HEK293 (cell line): ENCODE data around the gene CDC42BPA.

Experiments used
- CTCF ChIA-PET: fragments of 350-600 bp; formaldehyde crosslinking; extraction: SDS; loops from one replicate; lab custom pipeline; 2021; ENCODE audit warnings: antibody characterized with exemption; lab: Yijun Ruan, JAX
- POLR2A ChIA-PET: fragments of 300-600 bp; formaldehyde crosslinking; extraction: SDS; loops from one replicate; lab custom pipeline; 2020; ENCODE audit warnings: antibody characterized with exemption, inconsistent platforms; lab: Yijun Ruan, JAX
- H3K27ac ChIP-seq: fragments of 200-500 bp; sonication (Bioruptor generic); 2 replicates; pipeline ENCODE4 v1.5.1; 2014; ENCODE audit warnings: low read depth, low read length, control low read depth, inconsistent platforms; ENCODE audit errors: extremely low read depth
- H3K36me3 ChIP-seq, 2 experiments: fragments of 200-500 bp in 1 of 2; sonication (Bioruptor generic) in 1 of 2; 1 replicate in 1 of 2; 2 replicates in 1 of 2; pipeline ENCODE4 v1.5.1; 2014 to 2017; ENCODE audit warnings: inconsistent platforms in 2 of 2, low read length in 2 of 2; ENCODE audit not compliant: control insufficient read depth in 2 of 2, insufficient read depth in 1 of 2
- H3K4me1 ChIP-seq: fragments of 200-500 bp; sonication (Bioruptor generic); 2 replicates; pipeline ENCODE4 v1.5.1; 2014; ENCODE audit warnings: mild to moderate bottlenecking, low read length, inconsistent platforms; ENCODE audit not compliant: control insufficient read depth, insufficient read depth
- H3K4me3 ChIP-seq: 2 replicates; pipeline ENCODE4 v1.5.1; 2011; ENCODE audit warnings: low read depth, mild to moderate bottlenecking, control low read depth, low read length, moderate library complexity
- H3K9me3 ChIP-seq: fragments of 200-500 bp; sonication (Bioruptor generic); 2 replicates; pipeline ENCODE4 v1.5.1; 2014; ENCODE audit warnings: low read depth, low read length, inconsistent platforms; ENCODE audit not compliant: control insufficient read depth, insufficient read depth
- KLF16 ChIP-seq: fragments of 450-650 bp; formaldehyde crosslinking; IDR thresholded peaks from 2 replicates; pipeline ENCODE4 v1.5.1; 2017; ENCODE audit warnings: missing biosample characterization, missing genetic modification characterization
- KLF8 ChIP-seq: fragments of 450-650 bp; formaldehyde crosslinking; IDR thresholded peaks from 2 replicates; pipeline ENCODE4 v1.5.1; 2016; ENCODE audit warnings: missing biosample characterization, missing genetic modification characterization
- YY2 ChIP-seq: fragments of 450-650 bp; formaldehyde crosslinking; IDR thresholded peaks from 2 replicates; pipeline ENCODE4 v1.5.1; 2016; ENCODE audit warnings: missing biosample characterization, missing genetic modification characterization
- ZNF37A ChIP-seq: fragments of 450-650 bp; IDR thresholded peaks from 2 replicates; pipeline ENCODE4 v1.5.1; 2018; ENCODE audit warnings: missing biosample characterization, missing genetic modification characterization
- ZNF404 ChIP-seq: fragments of 450-650 bp; formaldehyde crosslinking; IDR thresholded peaks from 2 replicates; pipeline ENCODE4 v1.5.1; 2017; ENCODE audit warnings: missing biosample characterization, missing genetic modification characterization
- ZNF423 ChIP-seq: fragments of 450-650 bp; formaldehyde crosslinking; IDR thresholded peaks from 2 replicates; pipeline ENCODE4 v1.5.1; 2016; ENCODE audit warnings: missing biosample characterization, missing genetic modification characterization
- ZNF426 ChIP-seq: fragments of 450-650 bp; formaldehyde crosslinking; IDR thresholded peaks from 2 replicates; pipeline ENCODE4 v1.5.1; 2017; ENCODE audit warnings: missing biosample characterization, missing genetic modification characterization, mild to moderate bottlenecking, inconsistent platforms, moderate library complexity
- ZNF596 ChIP-seq: fragments of 450-650 bp; IDR thresholded peaks from 2 replicates; pipeline ENCODE4 v1.5.0; 2018; ENCODE audit warnings: missing biosample characterization, mild to moderate bottlenecking, missing genetic modification characterization, moderate library complexity
- ZNF624 ChIP-seq: fragments of 450-650 bp; formaldehyde crosslinking; IDR thresholded peaks from 2 replicates; pipeline ENCODE4 v1.5.1; 2017; ENCODE audit warnings: missing biosample characterization, missing genetic modification characterization
- ZNF701 ChIP-seq: fragments of 450-650 bp; formaldehyde crosslinking; IDR thresholded peaks from 2 replicates; pipeline ENCODE4 v1.5.1; 2016; ENCODE audit warnings: missing biosample characterization, missing genetic modification characterization
- ZNF707 ChIP-seq: fragments of 450-650 bp; formaldehyde crosslinking; IDR thresholded peaks from 2 replicates; pipeline ENCODE4 v1.5.1; 2016; ENCODE audit warnings: missing biosample characterization, missing genetic modification characterization
- ZNF76 ChIP-seq: fragments of 450-650 bp; formaldehyde crosslinking; IDR thresholded peaks from 2 replicates; pipeline ENCODE4; 2016; ENCODE audit warnings: low read depth, missing biosample characterization, missing genetic modification characterization, borderline replicate concordance
- ZNF777 ChIP-seq: fragments of 450-650 bp; formaldehyde crosslinking; IDR thresholded peaks from 2 replicates; pipeline ENCODE4 v1.5.1; 2017; ENCODE audit warnings: missing biosample characterization, missing genetic modification characterization, borderline replicate concordance
- ZNF843 ChIP-seq: fragments of 450-650 bp; formaldehyde crosslinking; IDR thresholded peaks from 2 replicates; pipeline ENCODE4 v1.5.1; 2016; ENCODE audit warnings: missing biosample characterization, missing genetic modification characterization
- TF ChIP-seq, protein P1 (sequence below): fragments of 450-650 bp; formaldehyde crosslinking; IDR thresholded peaks from 2 replicates; pipeline ENCODE4 v1.5.1; 2017; ENCODE audit warnings: missing biosample characterization, missing genetic modification characterization
- TF ChIP-seq, protein P2 (sequence below): fragments of 450-650 bp; formaldehyde crosslinking; IDR thresholded peaks from 2 replicates; pipeline ENCODE4 v1.5.1; 2016; ENCODE audit warnings: missing biosample characterization, missing genetic modification characterization
- TF ChIP-seq, protein P3 (sequence below): fragments of 450-650 bp; formaldehyde crosslinking; IDR thresholded peaks from 2 replicates; pipeline ENCODE4 v1.5.0; 2017; ENCODE audit warnings: missing biosample characterization, missing genetic modification characterization, borderline replicate concordance
- TF ChIP-seq, protein P4 (sequence below): fragments of 450-650 bp; formaldehyde crosslinking; IDR thresholded peaks from 2 replicates; pipeline ENCODE4 v1.5.1; 2016; ENCODE audit warnings: missing biosample characterization, missing genetic modification characterization

CDC42BPA gene

DNA sequence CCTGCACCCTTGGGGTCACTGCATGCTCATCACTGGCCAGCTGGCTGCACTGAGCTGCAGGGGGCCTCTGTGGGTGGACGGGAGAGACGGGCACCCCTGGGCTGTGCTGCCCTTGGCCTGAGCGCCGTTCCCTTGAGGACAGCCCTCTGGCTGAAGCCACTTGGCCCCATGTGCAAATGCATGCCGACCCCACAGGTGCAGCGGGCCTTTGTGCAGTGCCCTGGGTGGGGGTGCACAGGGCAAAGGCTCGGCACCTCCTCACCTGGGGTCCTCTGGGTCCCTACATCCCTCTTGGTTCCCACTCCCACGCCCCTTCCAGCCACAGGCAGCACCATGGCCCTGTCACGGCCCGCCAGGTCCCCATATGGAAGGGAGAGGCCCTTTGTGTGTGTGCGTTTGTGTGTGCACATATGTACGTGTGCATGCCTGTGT is 336.9 kb downstream of the CDC42BPA start:
- CTCF ChIA-PET, result no interaction called here
- no peak overlapping the region for H3K27ac ChIP-seq
- no peaks in the 10 kb centered on the region for H3K9me3 ChIP-seq
- H3K4me1 ChIP-seq, result no peaks in the 10 kb centered on the region
- H3K4me3 ChIP-seq, result no peak overlapping the region
- POLR2A ChIA-PET, result no interaction called here
- TF ChIP-seq KLF16 (no peak), ZNF843 (tag by site-specific recombination) (no peak), ZNF37A (no peak)
- TF ChIP-seq, protein P1, sequence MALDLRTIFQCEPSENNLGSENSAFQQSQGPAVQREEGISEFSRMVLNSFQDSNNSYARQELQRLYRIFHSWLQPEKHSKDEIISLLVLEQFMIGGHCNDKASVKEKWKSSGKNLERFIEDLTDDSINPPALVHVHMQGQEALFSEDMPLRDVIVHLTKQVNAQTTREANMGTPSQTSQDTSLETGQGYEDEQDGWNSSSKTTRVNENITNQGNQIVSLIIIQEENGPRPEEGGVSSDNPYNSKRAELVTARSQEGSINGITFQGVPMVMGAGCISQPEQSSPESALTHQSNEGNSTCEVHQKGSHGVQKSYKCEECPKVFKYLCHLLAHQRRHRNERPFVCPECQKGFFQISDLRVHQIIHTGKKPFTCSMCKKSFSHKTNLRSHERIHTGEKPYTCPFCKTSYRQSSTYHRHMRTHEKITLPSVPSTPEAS (tag by site-specific recombination), result 0 out of 2 replicates have a peak, but pooled peaks have one; percentile 39
- H3K36me3 ChIP-seq, result peaks cover 12 to 48% of the 10 kb centered on the region in 2 experiments; a peak in 2 of 3 replicates

DNA sequence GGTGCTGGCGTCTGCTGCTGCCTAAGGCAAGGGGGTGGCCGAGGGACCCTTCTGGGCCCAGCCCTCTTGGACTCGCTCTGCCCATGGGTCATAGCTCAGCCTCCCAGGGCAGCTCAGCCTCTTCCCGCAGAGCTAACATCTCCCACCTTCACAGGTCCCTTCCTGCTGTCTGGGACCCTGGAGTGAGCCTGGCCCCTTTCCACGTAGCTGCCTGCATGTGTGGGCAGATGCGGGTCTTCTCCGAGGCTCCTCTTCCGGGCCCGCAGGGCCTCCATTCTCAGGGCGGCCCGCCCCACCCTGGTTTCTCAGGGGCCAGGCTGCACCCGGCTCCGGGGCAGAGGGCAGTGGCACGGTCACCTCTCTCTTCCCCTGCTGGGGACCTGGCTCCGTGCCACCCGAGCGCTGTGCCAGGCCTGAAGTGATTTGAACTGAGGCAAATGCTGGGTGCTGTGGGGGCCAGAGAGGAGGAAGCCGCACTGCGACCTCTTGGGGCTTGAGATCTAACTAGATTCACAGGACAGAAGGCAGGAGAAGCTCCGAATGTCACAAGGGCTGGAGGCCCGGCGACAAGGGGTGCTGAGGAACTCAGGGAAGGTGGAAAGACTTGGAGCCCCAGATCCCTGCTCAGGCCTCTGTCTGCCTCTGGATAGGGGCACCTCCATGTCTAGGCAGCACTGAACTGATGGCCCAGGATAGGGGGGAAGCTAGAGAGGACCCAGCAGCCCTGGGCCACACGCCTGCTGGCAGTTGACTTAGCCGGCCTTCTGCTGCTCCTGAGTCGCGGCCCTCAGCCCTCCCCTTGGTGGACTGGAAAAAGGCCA is 337.5 kb downstream of the CDC42BPA start:
- Histone ChIP-seq H3K9me3 (no peaks in the 10 kb centered on the region), H3K4me1 (no peaks in the 10 kb centered on the region), H3K27ac (no peak overlapping the region), H3K4me3 (no peak overlapping the region), H3K36me3 (peaks cover 12 to 42% of the 10 kb centered on the region in 2 experiments; a peak in 2 of 3 replicates)
- POLR2A ChIA-PET, result no interaction called here
- no peak for TF ChIP-seq ZNF707 (tag by site-specific recombination)
- no peak for TF ChIP-seq ZNF624
- TF ChIP-seq ZNF777, result no peak
- no peak for TF ChIP-seq ZNF423 (tag by site-specific recombination)
- TF ChIP-seq, protein P2, sequence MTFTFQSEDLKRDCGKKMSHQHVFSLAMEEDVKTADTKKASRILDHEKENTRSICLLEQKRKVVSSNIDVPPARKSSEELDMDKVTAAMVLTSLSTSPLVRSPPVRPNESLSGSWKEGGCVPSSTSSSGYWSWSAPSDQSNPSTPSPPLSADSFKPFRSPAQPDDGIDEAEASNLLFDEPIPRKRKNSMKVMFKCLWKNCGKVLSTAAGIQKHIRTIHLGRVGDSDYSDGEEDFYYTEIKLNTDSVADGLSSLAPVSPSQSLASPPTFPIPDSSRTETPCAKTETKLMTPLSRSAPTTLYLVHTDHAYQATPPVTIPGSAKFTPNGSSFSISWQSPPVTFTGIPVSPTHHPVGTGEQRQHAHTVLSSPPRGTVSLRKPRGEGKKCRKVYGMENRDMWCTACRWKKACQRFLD, result no peak
- CTCF ChIA-PET, result no interaction called here

DNA sequence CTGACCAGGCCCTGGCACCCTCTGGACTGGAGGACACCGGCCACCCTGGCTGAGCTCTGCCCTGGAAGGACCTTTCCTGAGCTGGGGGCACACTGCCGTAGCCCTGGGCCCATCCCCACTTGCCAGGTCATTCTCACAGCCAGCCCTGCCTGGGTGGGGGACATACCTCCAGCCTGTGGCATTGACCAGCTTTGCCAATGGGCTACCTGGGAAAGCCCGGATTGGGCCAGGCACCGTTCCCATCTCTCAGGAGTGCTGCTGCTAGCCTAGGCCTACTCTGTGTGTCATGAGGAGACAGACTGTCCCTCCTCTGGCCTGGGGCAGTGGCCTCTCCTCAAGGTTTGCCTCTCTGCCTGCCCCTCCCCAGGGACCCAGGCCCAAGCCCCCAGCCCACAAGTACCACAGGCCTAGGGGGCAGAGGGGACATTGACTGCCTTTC is 338.2 kb downstream of the CDC42BPA start:
- peaks cover 12 to 36% of the 10 kb centered on the region in 2 experiments; a peak in 2 of 3 replicates for H3K36me3 ChIP-seq
- ChIA-PET CTCF (no interaction called here), POLR2A (no interaction called here)
- H3K4me1 ChIP-seq, result no peaks in the 10 kb centered on the region
- H3K27ac ChIP-seq, result no peak overlapping the region
- H3K9me3 ChIP-seq, result no peaks in the 10 kb centered on the region
- TF ChIP-seq, protein P3, sequence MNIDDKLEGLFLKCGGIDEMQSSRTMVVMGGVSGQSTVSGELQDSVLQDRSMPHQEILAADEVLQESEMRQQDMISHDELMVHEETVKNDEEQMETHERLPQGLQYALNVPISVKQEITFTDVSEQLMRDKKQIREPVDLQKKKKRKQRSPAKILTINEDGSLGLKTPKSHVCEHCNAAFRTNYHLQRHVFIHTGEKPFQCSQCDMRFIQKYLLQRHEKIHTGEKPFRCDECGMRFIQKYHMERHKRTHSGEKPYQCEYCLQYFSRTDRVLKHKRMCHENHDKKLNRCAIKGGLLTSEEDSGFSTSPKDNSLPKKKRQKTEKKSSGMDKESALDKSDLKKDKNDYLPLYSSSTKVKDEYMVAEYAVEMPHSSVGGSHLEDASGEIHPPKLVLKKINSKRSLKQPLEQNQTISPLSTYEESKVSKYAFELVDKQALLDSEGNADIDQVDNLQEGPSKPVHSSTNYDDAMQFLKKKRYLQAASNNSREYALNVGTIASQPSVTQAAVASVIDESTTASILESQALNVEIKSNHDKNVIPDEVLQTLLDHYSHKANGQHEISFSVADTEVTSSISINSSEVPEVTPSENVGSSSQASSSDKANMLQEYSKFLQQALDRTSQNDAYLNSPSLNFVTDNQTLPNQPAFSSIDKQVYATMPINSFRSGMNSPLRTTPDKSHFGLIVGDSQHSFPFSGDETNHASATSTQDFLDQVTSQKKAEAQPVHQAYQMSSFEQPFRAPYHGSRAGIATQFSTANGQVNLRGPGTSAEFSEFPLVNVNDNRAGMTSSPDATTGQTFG (tag by site-specific recombination), result no peak
- TF ChIP-seq KLF8 (tag by site-specific recombination) (no peak), ZNF76 (tag by site-specific recombination) (no peak), YY2 (tag by site-specific recombination) (no peak), ZNF404 (tag by site-specific recombination) (no peak), ZNF596 (tag by site-specific recombination) (no peak), ZNF701 (tag by site-specific recombination) (no peak), ZNF426 (no peak)
- TF ChIP-seq, protein P4, sequence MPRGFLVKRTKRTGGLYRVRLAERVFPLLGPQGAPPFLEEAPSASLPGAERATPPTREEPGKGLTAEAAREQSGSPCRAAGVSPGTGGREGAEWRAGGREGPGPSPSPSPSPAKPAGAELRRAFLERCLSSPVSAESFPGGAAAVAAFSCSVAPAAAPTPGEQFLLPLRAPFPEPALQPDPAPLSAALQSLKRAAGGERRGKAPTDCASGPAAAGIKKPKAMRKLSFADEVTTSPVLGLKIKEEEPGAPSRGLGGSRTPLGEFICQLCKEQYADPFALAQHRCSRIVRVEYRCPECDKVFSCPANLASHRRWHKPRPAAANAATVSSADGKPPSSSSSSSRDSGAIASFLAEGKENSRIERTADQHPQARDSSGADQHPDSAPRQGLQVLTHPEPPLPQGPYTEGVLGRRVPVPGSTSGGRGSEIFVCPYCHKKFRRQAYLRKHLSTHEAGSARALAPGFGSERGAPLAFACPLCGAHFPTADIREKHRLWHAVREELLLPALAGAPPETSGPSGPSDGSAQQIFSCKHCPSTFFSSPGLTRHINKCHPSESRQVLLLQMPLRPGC, result no peak
- no peak overlapping the region for H3K4me3 ChIP-seq
